GM23338 (cell line): Measurements from ENCODE around the gene AFF1.

ENCODE experiments used
- EZH2 ChIP-seq: fragments of 200-600 bp; sonication (generic); IDR thresholded peaks from one replicate; pipeline ENCODE4 v1.8.0; 2017; ENCODE audit warnings: antibody characterized with exemption, mild to moderate bottlenecking, low read depth; ENCODE audit not compliant: unreplicated experiment
- POLR2AphosphoS5 ChIP-seq: IDR thresholded peaks from 2 replicates; pipeline ENCODE4 v1.6.1; 2016; ENCODE audit warnings: antibody characterized with exemption, low read depth
- TF ChIP-seq, protein P1 (sequence below), 2 experiments: fragments of 200-600 bp in 1 of 2; sonication (generic) in 1 of 2; conservative IDR thresholded peaks; 2 replicates each; pipeline versions ENCODE4 v1.5.1 to v1.6.1; 2016 to 2017; ENCODE audit warnings: antibody characterized with exemption in 2 of 2, low read depth in 2 of 2, mild to moderate bottlenecking in 2 of 2, moderate library complexity in 1 of 2
- TF ChIP-seq, protein P2 (sequence below): IDR thresholded peaks from one replicate; pipeline ENCODE4 v1.6.1; 2018; ENCODE audit warnings: antibody characterized with exemption; ENCODE audit not compliant: unreplicated experiment

DNA sequence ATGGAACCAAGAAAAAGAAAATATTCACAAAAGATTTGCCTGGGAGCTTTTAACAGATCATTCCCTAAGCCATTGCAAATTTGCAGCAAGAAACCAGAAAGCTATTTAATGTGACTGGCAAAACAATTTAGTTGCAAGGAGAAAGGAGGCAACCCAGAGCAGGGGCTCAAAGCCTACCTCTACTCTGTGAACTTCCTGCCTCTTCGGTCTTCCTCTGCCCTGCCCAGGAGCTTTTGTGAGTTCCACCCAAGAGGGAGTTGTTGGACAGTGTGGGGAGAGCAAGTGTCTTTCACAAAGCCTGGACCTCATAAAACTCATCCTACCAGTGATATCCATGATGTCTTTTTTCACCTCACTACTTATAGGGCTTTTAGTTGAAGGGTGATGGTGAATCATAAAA lies 107.4 kb downstream of the AFF1 start:
- TF ChIP-seq POLR2AphosphoS5 (no peak), EZH2 (no peak)
- TF ChIP-seq, protein P1, sequence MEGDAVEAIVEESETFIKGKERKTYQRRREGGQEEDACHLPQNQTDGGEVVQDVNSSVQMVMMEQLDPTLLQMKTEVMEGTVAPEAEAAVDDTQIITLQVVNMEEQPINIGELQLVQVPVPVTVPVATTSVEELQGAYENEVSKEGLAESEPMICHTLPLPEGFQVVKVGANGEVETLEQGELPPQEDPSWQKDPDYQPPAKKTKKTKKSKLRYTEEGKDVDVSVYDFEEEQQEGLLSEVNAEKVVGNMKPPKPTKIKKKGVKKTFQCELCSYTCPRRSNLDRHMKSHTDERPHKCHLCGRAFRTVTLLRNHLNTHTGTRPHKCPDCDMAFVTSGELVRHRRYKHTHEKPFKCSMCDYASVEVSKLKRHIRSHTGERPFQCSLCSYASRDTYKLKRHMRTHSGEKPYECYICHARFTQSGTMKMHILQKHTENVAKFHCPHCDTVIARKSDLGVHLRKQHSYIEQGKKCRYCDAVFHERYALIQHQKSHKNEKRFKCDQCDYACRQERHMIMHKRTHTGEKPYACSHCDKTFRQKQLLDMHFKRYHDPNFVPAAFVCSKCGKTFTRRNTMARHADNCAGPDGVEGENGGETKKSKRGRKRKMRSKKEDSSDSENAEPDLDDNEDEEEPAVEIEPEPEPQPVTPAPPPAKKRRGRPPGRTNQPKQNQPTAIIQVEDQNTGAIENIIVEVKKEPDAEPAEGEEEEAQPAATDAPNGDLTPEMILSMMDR (conservative IDR thresholded peaks at IDR 0.05; ENCODE audit: low read depth in 2 of 2), result no peak
- TF ChIP-seq, protein P2, sequence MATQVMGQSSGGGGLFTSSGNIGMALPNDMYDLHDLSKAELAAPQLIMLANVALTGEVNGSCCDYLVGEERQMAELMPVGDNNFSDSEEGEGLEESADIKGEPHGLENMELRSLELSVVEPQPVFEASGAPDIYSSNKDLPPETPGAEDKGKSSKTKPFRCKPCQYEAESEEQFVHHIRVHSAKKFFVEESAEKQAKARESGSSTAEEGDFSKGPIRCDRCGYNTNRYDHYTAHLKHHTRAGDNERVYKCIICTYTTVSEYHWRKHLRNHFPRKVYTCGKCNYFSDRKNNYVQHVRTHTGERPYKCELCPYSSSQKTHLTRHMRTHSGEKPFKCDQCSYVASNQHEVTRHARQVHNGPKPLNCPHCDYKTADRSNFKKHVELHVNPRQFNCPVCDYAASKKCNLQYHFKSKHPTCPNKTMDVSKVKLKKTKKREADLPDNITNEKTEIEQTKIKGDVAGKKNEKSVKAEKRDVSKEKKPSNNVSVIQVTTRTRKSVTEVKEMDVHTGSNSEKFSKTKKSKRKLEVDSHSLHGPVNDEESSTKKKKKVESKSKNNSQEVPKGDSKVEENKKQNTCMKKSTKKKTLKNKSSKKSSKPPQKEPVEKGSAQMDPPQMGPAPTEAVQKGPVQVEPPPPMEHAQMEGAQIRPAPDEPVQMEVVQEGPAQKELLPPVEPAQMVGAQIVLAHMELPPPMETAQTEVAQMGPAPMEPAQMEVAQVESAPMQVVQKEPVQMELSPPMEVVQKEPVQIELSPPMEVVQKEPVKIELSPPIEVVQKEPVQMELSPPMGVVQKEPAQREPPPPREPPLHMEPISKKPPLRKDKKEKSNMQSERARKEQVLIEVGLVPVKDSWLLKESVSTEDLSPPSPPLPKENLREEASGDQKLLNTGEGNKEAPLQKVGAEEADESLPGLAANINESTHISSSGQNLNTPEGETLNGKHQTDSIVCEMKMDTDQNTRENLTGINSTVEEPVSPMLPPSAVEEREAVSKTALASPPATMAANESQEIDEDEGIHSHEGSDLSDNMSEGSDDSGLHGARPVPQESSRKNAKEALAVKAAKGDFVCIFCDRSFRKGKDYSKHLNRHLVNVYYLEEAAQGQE, result no peak
